Measurements from ENCODE around the gene MUC6.

MUC6 gene

GRCh38 chr11:1051356-1052132 lies 15.0 kb upstream of the MUC6 start:
- DNase-seq, result no peak

- DNase-seq, result peak; percentile 54
Observed at GRCh38 chr11:1050581-1051355, 14.2 kb upstream of the MUC6 start.

GRCh38 chr11:1049911-1050580 lies 13.5 kb upstream of the MUC6 start:
- DNase-seq, result no peak

- no peak for DNase-seq
Observed at GRCh38 chr11:1049431-1049891, 12.9 kb upstream of the MUC6 start.

- no peak for DNase-seq
Observed at GRCh38 chr11:1049071-1049405, 12.5 kb upstream of the MUC6 start.

- DNase-seq, result no peak
Observed at GRCh38 chr11:1048375-1049070, 12.0 kb upstream of the MUC6 start.

GRCh38 chr11:1047595-1048156 lies 11.2 kb upstream of the MUC6 start:
- no peak for DNase-seq

GRCh38 chr11:1044160-1044559 lies 7.6 kb upstream of the MUC6 start:
- DNase-seq, result no peak

- no peak for DNase-seq
Observed at GRCh38 chr11:1043563-1044096, 7.1 kb upstream of the MUC6 start.

GRCh38 chr11:1042626-1043562 lies 6.4 kb upstream of the MUC6 start:
- no peak for DNase-seq

GRCh38 chr11:1041936-1042608 lies 5.6 kb upstream of the MUC6 start:
- no peak for DNase-seq

- no peak for DNase-seq
Observed at GRCh38 chr11:1041471-1041870, 5.0 kb upstream of the MUC6 start.

GRCh38 chr11:1041149-1041467 lies 4.6 kb upstream of the MUC6 start:
- no peak for DNase-seq

GRCh38 chr11:1040428-1041148 lies 4.1 kb upstream of the MUC6 start:
- DNase-seq, result no peak

- DNase-seq, result no peak
Observed at GRCh38 chr11:1039481-1040427, 3.2 kb upstream of the MUC6 start.

GRCh38 chr11:1038921-1039320 lies 2.4 kb upstream of the MUC6 start:
- no peak for DNase-seq

GRCh38 chr11:1038361-1038760 lies 1.8 kb upstream of the MUC6 start:
- no peak for DNase-seq

- no peak for DNase-seq
Observed at GRCh38 chr11:1037506-1038055, 1.1 kb upstream of the MUC6 start.

GRCh38 chr11:1036931-1037330 lies 413 bp upstream of the MUC6 start:
- DNase-seq, result no peak

Data from GDM1 (cell line).